K562 (cell line): ENCODE results near the gene RNASE7. TPM values are rescaled to one million over a fixed set of nuclear protein-coding genes. Genes with fewer than 3 reads are reported as not detected.

Experiments used
- ARID2 ChIP-seq: fragments of 450-650 bp; IDR thresholded peaks from 2 replicates; pipeline ENCODE4 v1.6.1; 2017; ENCODE audit warnings: antibody characterized with exemption, mild to moderate bottlenecking
- BACH1 ChIP-seq: fragments of 200-800 bp; sonication (Bioruptor generic); IDR thresholded peaks from 2 replicates; pipeline ENCODE4 v1.6.1; 2016; ENCODE audit warnings: missing genetic modification characterization, missing compliant biosample characterization
- CTCFL ChIP-seq: IDR thresholded peaks from 2 replicates; pipeline ENCODE4 v1.6.1; 2011; ENCODE audit warnings: borderline replicate concordance, low read depth, mild to moderate bottlenecking, moderate library complexity, low read length; ENCODE audit not compliant: insufficient read depth, poor library complexity, severe bottlenecking
- PHB2 ChIP-seq: fragments of 450-650 bp; IDR thresholded peaks from 2 replicates; pipeline ENCODE4 v1.6.1; 2017; ENCODE audit warnings: low read depth
- POLR2AphosphoS2 ChIP-seq: IDR thresholded peaks from 2 replicates; pipeline ENCODE4 v1.6.1; 2012; ENCODE audit warnings: low read length, improper control_type of control experiment
- SAFB2 ChIP-seq: fragments of 200-400 bp; formaldehyde crosslinking; IDR thresholded peaks from 2 replicates; pipeline ENCODE4 v1.6.1; 2018; ENCODE audit warnings: borderline replicate concordance, low read length, low read depth, moderate library complexity; ENCODE audit not compliant: severe bottlenecking
- ZC3H11A ChIP-seq: IDR thresholded peaks from 2 replicates; pipeline ENCODE4 v1.6.1; 2012; ENCODE audit warnings: low read depth, low read length, improper control_type of control experiment
- polyA plus RNA-seq, 8 experiments: library from polyadenylated mRNA; depleted of rRNA in 4 of 8; stranded (reverse) in 5 of 8; unstranded in 3 of 8; fragments of >200 nt; fragmentation: Nextera tagmentation in 2 of 8; fragmentation: Illumina TruSeq in 1 of 8; extraction: Ambion mirVana in 2 of 8; extraction: Trizol in 1 of 8; gene quantifications; 2 replicates each; pipeline versions ENCODE4 v1.2.1 to v1.2.3, GENCODE V29; 2011 to 2014; ENCODE audit warnings: inconsistent platforms in 1 of 8, missing spikeins in 1 of 8
- total RNA-seq, 7 experiments: library from RNA; depleted of rRNA in 6 of 7; stranded (reverse); fragments of >200 nt in 6 of 7; fragmentation: Illumina TruSeq in 2 of 7; extraction: Trizol in 2 of 7; gene quantifications; 2 replicates each; pipeline versions ENCODE4 v1.2.1 to v1.2.3, GENCODE V29; 2011 to 2021; ENCODE audit warnings: low replicate concordance in 1 of 7

Gene RNASE7
- total and polyA plus RNA-seq, 9 of the 15 experiments (the other 6 are each of a cell fraction or from before 2014, with no cell fraction given) = not detected

- no peak for TF ChIP-seq CTCFL
- no peak for TF ChIP-seq PHB2
- no peak for TF ChIP-seq SAFB2
- TF ChIP-seq POLR2AphosphoS2 = no peak
- TF ChIP-seq ARID2 = peak; percentile 68; the same call in 1 of the 2 replicates
- TF ChIP-seq ZC3H11A = no peak
- no peak for TF ChIP-seq BACH1 (tag)
Observed at GRCh38 chr14:21039585-21040369, 2.4 kb upstream of the RNASE7 start (continued).
